ENCODE data around the gene OPCML.

The OPCML gene

DNA sequence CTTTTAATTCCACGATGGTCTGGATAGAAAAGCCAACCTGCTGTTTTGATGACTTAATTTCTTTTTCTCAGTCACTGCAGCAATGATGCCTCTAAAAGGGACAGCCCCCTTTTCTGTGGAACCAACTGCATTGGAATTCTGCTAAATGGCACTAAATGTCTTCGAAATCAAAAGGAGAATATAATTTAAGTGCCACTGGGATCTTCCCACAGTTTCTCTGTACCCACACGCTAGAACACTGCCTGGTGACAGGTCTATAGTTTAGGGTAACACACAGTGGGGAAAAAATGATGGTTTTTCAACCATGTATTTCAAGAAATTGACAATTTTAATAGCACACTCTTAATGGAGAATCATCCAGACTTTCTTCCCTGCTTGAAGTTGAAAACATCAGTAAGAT, 182.3 kb downstream of the OPCML start:
- no peak for DNase-seq

DNA sequence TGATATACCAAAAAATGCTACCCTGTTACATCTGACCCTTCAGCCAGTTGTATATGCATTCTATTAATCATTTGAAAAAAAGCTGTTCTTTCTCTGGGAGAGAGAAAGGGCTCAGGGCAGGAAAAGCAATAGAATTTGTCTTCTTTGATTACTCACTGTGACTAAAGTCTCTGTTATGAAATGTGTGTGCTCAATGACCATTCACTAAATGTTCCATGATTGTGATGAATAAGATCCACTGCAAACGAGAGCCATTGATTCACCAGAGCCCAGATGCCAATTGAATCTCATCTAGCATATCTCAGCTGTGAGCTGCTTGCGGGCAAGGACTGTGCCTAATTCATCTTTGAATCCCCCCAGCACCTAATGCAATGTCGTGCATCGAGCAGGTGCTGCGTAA, 184.3 kb downstream of the OPCML start:
- DNase-seq: no peak

DNA sequence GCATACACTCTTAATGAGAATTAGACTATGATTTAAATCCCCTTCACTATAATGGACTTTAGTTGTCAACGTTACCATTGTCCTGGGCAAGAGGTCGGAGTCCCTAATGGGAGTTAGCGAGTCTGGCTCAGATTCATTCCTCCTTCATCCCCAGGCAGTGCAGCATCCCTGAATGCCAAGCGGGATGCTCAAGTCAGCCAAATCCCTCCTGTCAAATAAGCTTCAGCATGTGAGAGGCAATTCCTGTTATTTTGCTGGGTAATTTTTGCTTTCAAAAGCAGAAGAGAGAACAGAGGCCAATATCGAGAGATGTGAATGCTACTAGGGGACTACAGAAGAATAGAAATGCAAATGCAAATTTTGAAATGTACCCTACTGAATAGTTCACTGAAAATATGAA, 186.2 kb downstream of the OPCML start:
- DNase-seq: no peak

DNA sequence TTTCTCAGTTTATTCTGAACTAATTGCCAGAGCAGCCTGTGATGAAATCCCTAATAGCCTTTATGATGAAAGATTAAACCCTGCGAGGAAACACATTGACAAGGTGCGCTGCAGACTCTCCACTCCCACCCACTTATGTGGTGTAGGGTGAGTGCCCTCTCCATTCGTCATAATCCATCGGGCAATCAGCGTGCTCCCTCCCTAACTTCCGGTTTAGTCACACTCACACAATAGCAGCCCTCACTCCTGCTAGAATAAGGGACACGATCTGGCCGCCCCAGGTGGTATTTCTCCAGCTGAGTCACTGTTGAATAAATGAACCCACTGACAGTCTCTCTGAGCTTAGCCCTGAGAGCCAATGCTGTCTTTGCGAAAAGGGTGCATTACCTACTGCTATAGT, 188.3 kb downstream of the OPCML start:
- DNase-seq: no peak

GRCh38 chr11:133339495-133340140, 192.7 kb downstream of the OPCML start:
- DNase-seq: no peak

- DNase-seq: no peak
Observed at GRCh38 chr11:133338588-133338987, 193.7 kb downstream of the OPCML start.

- no peak for DNase-seq
Observed at GRCh38 chr11:133337951-133338418, 194.3 kb downstream of the OPCML start.

DNA sequence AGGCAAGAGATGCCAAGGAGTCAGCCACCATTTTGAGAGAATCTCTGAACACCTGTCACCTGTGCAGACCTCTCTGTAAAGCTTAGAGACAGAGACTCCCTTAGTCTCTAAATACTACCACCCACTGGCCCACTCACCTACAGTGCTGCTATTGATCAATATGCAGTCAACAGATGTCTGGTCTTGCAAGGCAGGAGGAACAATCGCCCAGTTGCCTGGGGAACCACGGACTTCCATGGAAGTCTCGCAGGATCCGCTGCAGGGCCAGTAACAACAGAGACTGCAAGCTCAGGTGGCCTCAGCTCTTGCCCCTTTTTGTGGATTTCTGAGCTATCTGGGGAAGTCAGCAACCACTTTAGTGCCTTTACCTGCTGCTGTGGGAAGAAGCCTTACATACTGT, 195.1 kb downstream of the OPCML start:
- no peak for DNase-seq

DNA sequence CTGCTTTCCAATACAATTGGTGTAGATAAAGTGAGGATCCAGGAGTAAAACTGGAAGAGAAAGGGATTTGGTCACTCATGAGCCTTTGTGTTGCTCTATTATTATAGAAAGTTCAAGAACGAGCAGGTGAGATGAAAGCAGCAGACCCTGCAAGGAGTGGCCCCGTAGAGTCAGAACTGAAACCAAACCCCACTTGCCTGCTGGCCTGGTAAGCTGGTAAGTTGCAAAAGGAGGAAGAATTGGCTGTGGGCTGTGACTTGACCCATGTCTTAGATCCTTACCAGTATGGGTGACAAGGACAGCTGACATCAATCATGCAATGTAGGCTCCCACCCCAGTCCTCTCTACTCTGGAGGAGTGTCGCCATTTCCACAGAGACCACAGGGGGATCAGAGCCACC, 201.3 kb downstream of the OPCML start:
- no peak for DNase-seq

- no peak for DNase-seq
Observed at GRCh38 chr11:133326849-133327248, 205.5 kb downstream of the OPCML start.

DNA sequence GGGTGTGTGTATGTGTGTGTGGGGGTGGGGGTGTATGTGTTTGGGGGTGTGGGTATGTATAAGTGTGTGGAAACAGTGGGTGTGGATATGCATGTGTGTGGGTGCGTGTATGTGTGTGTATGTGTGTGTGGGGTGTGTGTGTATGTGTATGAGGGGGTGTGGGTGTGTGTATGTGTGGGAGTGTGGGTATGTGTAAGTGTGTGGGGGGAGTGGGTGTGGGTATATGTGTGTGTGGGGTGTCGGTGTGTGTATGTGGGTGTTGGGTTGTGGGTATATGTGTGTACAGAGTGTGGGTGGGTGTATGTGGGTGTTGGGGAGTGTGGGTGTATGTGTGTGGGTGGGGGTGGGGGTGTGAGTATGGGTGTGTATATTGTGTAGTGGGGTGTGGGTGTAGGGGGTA, 206.0 kb downstream of the OPCML start:
- DNase-seq: no peak

- DNase-seq: no peak
Observed at GRCh38 chr11:133325711-133326110, 206.6 kb downstream of the OPCML start.

DNA sequence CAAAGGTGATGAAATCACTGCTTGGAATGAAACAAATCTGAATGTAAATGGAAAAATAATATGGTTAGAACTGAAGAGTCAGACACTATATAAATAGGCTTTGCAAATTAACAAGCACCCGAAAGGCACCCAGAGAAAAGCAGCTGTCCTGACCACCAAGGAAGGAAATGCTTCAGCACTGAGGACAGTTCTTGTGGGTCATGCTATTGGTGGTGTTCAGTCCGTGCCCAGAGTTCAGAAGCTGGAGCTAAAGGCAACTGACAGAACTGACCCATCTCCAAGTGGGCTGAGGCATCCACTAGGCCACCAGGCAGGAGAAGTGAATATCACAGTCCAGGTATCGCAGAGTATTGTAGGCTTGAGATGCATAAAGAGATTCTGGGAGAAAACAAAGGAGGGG, 208.9 kb downstream of the OPCML start:
- no peak for DNase-seq

DNA sequence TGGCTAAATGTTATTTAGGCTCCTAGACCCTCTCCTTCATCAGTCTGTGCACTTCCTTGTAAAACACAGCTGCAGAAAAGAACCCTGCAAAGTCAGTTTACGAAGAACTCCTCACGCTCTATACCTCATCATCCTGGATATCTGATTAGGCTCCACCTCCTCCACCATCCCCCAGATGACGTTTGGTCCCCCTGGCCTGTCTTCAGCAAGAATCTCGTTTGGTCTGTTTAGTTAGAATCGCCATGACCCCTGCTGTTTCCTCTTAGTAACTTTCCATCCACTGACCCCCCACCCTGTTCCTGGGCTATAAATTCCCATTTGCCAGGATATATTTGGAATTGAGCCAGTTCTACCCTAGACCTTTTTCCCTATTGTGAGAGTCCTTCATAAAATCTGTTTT, 214.1 kb downstream of the OPCML start:
- DNase-seq: no peak

DNA sequence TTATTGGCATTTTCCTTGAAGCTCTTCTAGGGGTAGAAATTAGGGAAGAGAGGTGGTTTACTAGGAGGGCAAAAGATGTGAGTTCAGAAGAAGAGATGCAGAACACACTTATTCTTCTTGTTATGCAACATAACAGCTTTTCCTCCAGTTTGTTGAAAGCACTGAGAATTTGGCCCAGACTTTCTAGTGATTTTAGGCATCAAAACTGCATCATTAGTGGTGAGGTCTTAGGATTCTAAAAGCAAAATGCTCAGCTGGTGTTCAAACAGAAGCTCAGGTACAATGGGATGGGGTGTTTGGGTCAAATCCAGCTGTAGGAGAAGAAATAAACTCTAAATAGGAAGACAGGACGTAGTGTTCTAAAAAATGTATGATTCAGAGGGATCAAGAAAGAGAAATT, 221.1 kb downstream of the OPCML start:
- no peak for DNase-seq

DNA sequence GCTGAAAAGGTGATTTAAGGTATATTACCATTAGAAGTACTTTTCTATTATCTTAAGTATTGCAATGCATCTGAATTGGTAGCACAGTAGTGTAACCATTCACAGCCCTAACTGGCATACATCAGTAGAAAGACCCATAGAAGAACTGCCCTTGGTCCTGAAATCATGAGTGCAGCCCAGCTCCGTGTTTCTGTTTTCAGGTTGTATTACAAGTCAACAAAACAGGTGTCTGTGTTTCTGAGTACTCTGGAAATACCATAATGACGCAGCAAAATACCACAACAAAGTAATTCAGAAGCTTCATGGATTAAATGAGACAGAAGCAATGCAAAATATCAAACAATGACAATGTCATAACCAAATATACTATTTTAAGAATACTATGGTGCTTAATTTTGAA, 226.3 kb downstream of the OPCML start:
- DNase-seq: no peak

GRCh38 chr11:133305208-133305956, 226.9 kb downstream of the OPCML start:
- DNase-seq: no peak

- no peak for DNase-seq
Observed at GRCh38 chr11:133303262-133303661, 229.0 kb downstream of the OPCML start.

DNA sequence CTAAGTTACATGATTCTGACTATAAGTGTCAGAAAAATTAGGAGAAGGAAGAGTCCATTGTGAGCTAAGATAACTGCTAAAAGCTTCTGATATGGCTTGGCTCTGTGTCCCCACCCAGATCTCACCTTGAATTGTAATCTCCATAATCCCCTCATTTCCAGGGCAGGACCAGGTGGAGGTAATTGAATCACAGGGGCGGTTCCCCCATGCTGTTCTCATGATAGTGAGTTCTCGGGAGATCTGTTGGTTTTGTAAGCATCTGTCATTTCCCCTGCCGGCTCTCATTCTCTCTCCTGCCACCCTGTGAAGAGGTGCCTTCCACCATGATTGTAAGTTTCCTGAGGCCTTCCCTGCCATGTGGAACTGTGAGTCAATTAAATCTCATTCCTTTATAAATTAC, 230.2 kb downstream of the OPCML start:
- DNase-seq: no peak

- no peak for DNase-seq
Observed at GRCh38 chr11:133300666-133301065, 231.6 kb downstream of the OPCML start.

DNA sequence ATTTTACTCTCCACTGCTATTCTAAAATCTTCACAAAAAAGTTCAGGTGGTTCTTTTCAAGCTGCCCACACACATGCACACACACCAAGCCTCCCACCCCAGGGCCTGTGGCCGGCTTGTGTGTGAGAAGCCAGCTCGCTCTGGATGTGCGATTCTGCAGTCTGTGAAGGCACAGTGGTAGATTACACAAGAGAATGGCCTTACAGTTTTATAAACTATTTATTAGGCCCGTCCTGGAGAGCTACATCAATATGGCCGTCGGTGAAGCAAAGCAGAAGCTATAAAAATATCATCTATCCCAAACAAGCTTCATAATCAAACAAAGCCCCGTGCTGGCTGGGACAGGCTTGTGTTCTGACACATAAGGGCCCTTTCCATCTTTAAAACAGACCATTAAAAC, 240.5 kb downstream of the OPCML start:
- DNase-seq: no peak

- no peak for DNase-seq
Observed at GRCh38 chr11:133285359-133285758, 246.9 kb downstream of the OPCML start.

DNA sequence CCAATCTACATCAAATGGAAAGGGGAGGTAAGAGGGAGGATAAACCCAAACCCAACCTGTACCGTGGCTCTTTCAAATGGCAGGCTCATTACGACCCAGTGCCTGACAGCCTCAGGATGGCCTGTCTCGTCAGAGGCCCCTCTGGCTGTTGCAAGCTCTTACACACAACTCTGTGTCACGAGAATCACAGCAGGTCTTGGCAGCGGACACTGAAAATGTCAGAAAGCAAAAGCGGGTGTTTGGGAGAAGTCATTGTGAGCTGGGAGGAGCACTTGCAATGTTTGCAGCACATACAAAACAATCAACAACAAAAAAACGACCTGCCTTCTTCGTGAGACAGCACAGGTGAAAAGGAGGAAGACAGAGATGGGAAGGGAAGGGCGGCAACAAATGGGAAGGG, 248.1 kb downstream of the OPCML start:
- no peak for DNase-seq

DNA sequence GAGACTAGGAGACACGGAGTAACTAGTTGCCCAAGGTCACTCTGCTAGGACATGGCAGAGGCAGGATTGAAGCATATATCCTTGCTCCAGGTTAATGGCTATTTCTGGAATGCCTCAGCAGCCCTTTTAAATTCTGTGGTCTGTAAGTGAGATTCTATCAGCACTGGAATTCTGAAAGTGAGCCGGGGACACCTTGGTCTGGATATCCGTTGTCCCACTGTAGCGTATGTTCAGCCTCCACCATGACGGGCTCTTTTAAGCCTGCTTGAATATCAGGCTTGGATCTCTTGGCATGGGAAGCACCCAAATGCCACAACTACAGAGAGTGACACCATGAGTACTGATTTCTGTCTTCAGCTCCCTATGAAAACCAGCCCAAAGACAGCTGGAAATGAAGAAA, 254.4 kb downstream of the OPCML start:
- DNase-seq: no peak
